ENCODE data around the gene MINK1.
"Not testable (repeated sequence)": the region's sequence is repeated elsewhere in the genome, so short reads cannot be mapped to it uniquely, and the experiment has no call there.

The MINK1 gene

GRCh38 chr17:4849011-4849536, 15.9 kb downstream of the MINK1 start:
- DNase-seq: no peak

GRCh38 chr17:4850246-4850645, 17.1 kb downstream of the MINK1 start:
- DNase-seq: no peak

GRCh38 chr17:4851084-4851483, 17.9 kb downstream of the MINK1 start:
- DNase-seq: no peak

GRCh38 chr17:4852567-4853207, 19.5 kb downstream of the MINK1 start:
- no peak for DNase-seq

GRCh38 chr17:4853208-4853671, 20.1 kb downstream of the MINK1 start:
- no peak for DNase-seq

GRCh38 chr17:4854111-4854681, 21.1 kb downstream of the MINK1 start:
- no peak for DNase-seq

- no peak for DNase-seq
Measured at GRCh38 chr17:4856271-4856936, 23.3 kb downstream of the MINK1 start.

GRCh38 chr17:4856937-4857314, 23.8 kb downstream of the MINK1 start:
- DNase-seq: no peak

- not testable (repeated sequence) for DNase-seq
Measured at GRCh38 chr17:4857347-4857746, 24.2 kb downstream of the MINK1 start.

GRCh38 chr17:4858068-4858881, 25.1 kb downstream of the MINK1 start:
- no peak for DNase-seq

GRCh38 chr17:4858882-4859260, 25.7 kb downstream of the MINK1 start:
- no peak for DNase-seq

GRCh38 chr17:4859816-4860625, 26.9 kb downstream of the MINK1 start:
- no peak for DNase-seq

- DNase-seq: no peak
Measured at GRCh38 chr17:4860651-4861050, 27.5 kb downstream of the MINK1 start.

GRCh38 chr17:4861052-4861451, 27.9 kb downstream of the MINK1 start:
- DNase-seq: no peak

GRCh38 chr17:4862720-4863119, 29.6 kb downstream of the MINK1 start:
- no peak for DNase-seq

GRCh38 chr17:4863321-4863720, 30.2 kb downstream of the MINK1 start:
- DNase-seq: no peak

- DNase-seq: not testable (repeated sequence)
Measured at GRCh38 chr17:4867535-4867934, 34.4 kb downstream of the MINK1 start.

- not testable (repeated sequence) for DNase-seq
Measured at GRCh38 chr17:4869058-4869998, 36.2 kb downstream of the MINK1 start.

- DNase-seq: no peak
Measured at GRCh38 chr17:4870855-4871254, 37.7 kb downstream of the MINK1 start.

GRCh38 chr17:4872786-4873185, 39.6 kb downstream of the MINK1 start:
- no peak for DNase-seq

GRCh38 chr17:4877089-4877488, 43.9 kb downstream of the MINK1 start:
- no peak for DNase-seq

Measured in cortex of kidney (tissue), 1 donor.